Measurements from ENCODE around the gene AGTRAP. TPM values are rescaled to one million over a fixed set of nuclear protein-coding genes. Genes with fewer than 3 reads are reported as not detected.

AGTRAP gene
- total and polyA plus RNA-seq, 2 of the 8 experiments (the other 6 are each of a cell fraction or from before 2014, with no cell fraction given) = 69.7 to 192 TPM

DNA sequence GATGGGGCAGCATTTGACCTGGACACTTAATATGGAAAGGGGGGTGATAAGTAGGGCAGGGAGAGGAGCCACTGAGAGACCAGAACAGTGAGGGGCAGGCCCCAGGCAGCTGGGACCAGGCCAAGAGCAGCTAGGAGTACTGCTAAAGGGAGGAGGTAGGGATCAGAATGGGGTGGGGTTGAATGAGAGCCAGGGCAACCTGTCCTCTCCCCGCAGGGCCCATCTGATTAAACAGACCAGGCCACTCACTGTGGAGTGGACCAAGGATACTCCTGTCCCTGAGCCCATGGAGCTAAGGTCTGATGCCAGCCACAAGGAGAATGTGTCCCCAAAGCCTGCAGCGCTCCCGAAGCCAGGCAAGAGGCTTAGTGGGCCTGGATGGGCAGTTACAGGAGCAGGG is 28.2 kb downstream of the AGTRAP start:
- FAIRE-seq (no peak), DNase-seq (ENCODE audit: low read depth in 1 of 2, low spot score in 2 of 2) (no peak)
- POLR2A ChIA-PET (ENCODE audit: partially characterized antibody) = interaction anchor here (0.7 to 4.3 kb wide), 2 partner anchors 11 to 67 kb away, joined by 3 to 21 read pairs; no protein-coding TSS in a partner anchor
- Histone ChIP-seq H3K79me2 (ENCODE audit: control insufficient read depth in 1 of 2, insufficient read depth in 2 of 2, low read length in 2 of 2) (no peaks in the 10 kb centered on the region), H3K14ac (ENCODE audit: insufficient read length) (no peak overlapping the region), H3K23me2 (ENCODE audit: low read depth, low read length) (peaks cover 3% of the 10 kb centered on the region; the same call in 1 of the 2 replicates), H3K56ac (replicated peaks; ENCODE audit: insufficient read length, low read depth, low read length) (no peak overlapping the region), H4K5ac (ENCODE audit: insufficient read length, low read depth, low read length) (no peak overlapping the region), H2BK12ac (ENCODE audit: low read depth, low read length) (no peak overlapping the region), H4K20me1 (replicated peaks in 1 of 2; ENCODE audit: control insufficient read depth in 1 of 2, insufficient read depth in 2 of 2, low read length in 2 of 2) (no peaks in the 10 kb centered on the region), H3K36me3 (ENCODE audit: control insufficient read depth in 2 of 4, insufficient read depth in 4 of 4, low read length in 3 of 4) (no peaks in the 10 kb centered on the region), H3K27me3 (replicated peaks in 1 of 4; ENCODE audit: control insufficient read depth in 3 of 4, extremely low read depth in 1 of 4, insufficient read depth in 3 of 4, low read length in 3 of 4) (peaks cover 7 to 40% (median 30%) of the 10 kb centered on the region in 4 experiments), H2BK120ac (replicated peaks; ENCODE audit: low read depth, low read length) (no peak overlapping the region), H3K4me2 (ENCODE audit: insufficient read depth in 1 of 2, low read depth in 2 of 2, low read length in 2 of 2) (no peak overlapping the region), H2AK5ac (ENCODE audit: low read depth, low read length) (no peak overlapping the region), H3K27ac (ENCODE audit: low read depth, low read length) (no peak overlapping the region), H3K9me3 (ENCODE audit: insufficient read depth in 2 of 2, low read depth in 1 of 2, low read length in 1 of 2) (peaks cover 0 to 5% of the 10 kb centered on the region in 2 experiments; a peak in 1 of 4 replicates), H2AFZ (ENCODE audit: low read length) (no peak overlapping the region), H3K79me1 (ENCODE audit: low read depth, low read length) (no peaks in the 10 kb centered on the region), H4K8ac (ENCODE audit: extremely low read depth, insufficient read depth, low read length) (no peak overlapping the region), H3K23ac (ENCODE audit: insufficient read length) (no peak overlapping the region), H2BK15ac (ENCODE audit: low read length) (no peak overlapping the region; the same call in 1 of the 2 replicates), H3K18ac (ENCODE audit: extremely low read depth, low read length) (no peak overlapping the region), H2BK5ac (ENCODE audit: low read depth, low read length) (no peak overlapping the region), H3K4me1 (replicated peaks in 1 of 4; ENCODE audit: control insufficient read depth in 3 of 4, insufficient read depth in 4 of 4, low read length in 3 of 4) (peaks cover 0 to 16% (median 10%) of the 10 kb centered on the region in 4 experiments; a peak in 6 of 7 replicates), H2BK20ac (ENCODE audit: low read length) (no peak overlapping the region), H4K91ac (replicated peaks; ENCODE audit: insufficient read length, low read length) (no peak overlapping the region), H3K9ac (replicated peaks in 1 of 4; ENCODE audit: extremely low read depth in 1 of 4, low read depth in 3 of 4, low read length in 3 of 4) (no peak overlapping the region), H3K4ac (replicated peaks; ENCODE audit: insufficient read length, low read depth, low read length) (no peak overlapping the region), H3K4me3 (ENCODE audit: extremely low read depth in 1 of 4, insufficient read depth in 2 of 4, low read depth in 3 of 4, low read length in 4 of 4) (no peak overlapping the region)
- 98% methylated on average over 3 of the region's 3 CpGs; no CpG with 5 or more reads in 1 of the 2 experiments for WGBS, 2 experiments (ENCODE audit: extremely low coverage in 1 of 2, insufficient coverage in 1 of 2, insufficient read length in 1 of 2, insufficient replicate concordance in 2 of 2, low coverage in 1 of 2, low lambda C conversion rate in 2 of 2, missing lambda C conversion rate in 1 of 2)
- CTCF ChIA-PET (ENCODE audit: partially characterized antibody) = interaction anchor here (1.3 to 3.4 kb wide), 2 partner anchors 22 to 71 kb away, joined by 3 to 21 read pairs; no protein-coding TSS in a partner anchor
- no peak for TF ChIP-seq ASH2L (IDR thresholded peaks at IDR 0.05; ENCODE audit: low read length)
- TF ChIP-seq SP1 (IDR thresholded peaks at IDR 0.05; ENCODE audit: low read depth, low read length) = no peak
- no peak for TF ChIP-seq POU5F1 (IDR thresholded peaks at IDR 0.05; ENCODE audit: low read depth, low read length)
- no peak for TF ChIP-seq CEBPB (IDR thresholded peaks at IDR 0.05; ENCODE audit: low read depth, low read length)
- no peak for TF ChIP-seq ATF2 (IDR thresholded peaks at IDR 0.05; ENCODE audit: low read length)
- no peak for TF ChIP-seq SIRT6 (IDR thresholded peaks at IDR 0.05; ENCODE audit: low read length)
- no peak for TF ChIP-seq TAF1 (IDR thresholded peaks at IDR 0.05; ENCODE audit: low read depth, low read length)
- TF ChIP-seq ZNF274 (IDR thresholded peaks at IDR 0.05; ENCODE audit: borderline replicate concordance, extremely low read depth, low read length) = no peak
- TF ChIP-seq RFX5 (IDR thresholded peaks at IDR 0.05; ENCODE audit: borderline replicate concordance, low read depth, low read length) = no peak

Data from H1 (cell line).